OCI-LY7 (cell line): ENCODE measurements around the gene PITHD1. TPM values are rescaled to one million over a fixed set of nuclear protein-coding genes. Genes with fewer than 3 reads are reported as not detected.
"Not testable (repeated sequence)": the region's sequence is repeated elsewhere in the genome, so short reads cannot be mapped to it uniquely, and the experiment has no call there.

Experiments used
- BruUV-seq: library from RNA; stranded (reverse); fragments of 400-500 nt; replicated peaks from 2 replicates; lab custom pipeline; 2021; lab: Mats Ljungman, UMichigan
- CTCF ChIA-PET: fragments of 300-600 bp; sonication (Branson Sonifier 250); formaldehyde crosslinking; loops from one replicate; lab custom pipeline; 2022; ENCODE audit warnings: antibody characterized with exemption; ENCODE audit not compliant: unreplicated experiment; lab: Charles Lee
- POLR2A ChIA-PET: fragments of 300-600 bp; sonication (Branson Sonifier 250); formaldehyde crosslinking; loops from one replicate; lab custom pipeline; 2022; ENCODE audit warnings: antibody characterized with exemption; lab: Charles Lee
- DNase-seq: peaks from one replicate; pipeline ENCODE4 v3.0.0-alpha.2; 2015; ENCODE audit warnings: low spot score
- H2AFZ ChIP-seq: fragments of 200-600 bp; sonication (generic), shearing (Covaris generic); 2 replicates; pipeline ENCODE4 v1.6.1; 2014; ENCODE audit warnings: mild to moderate bottlenecking, antibody characterized with exemption, low read length, moderate library complexity
- H3K27ac ChIP-seq: fragments of 200-600 bp; sonication (generic); 2 replicates; pipeline ENCODE4 v1.5.1; 2014; ENCODE audit warnings: mixed run types, low read depth, mild to moderate bottlenecking, moderate library complexity, low read length, inconsistent platforms; ENCODE audit not compliant: poor library complexity, severe bottlenecking
- H3K36me3 ChIP-seq: fragments of 200-600 bp; sonication (generic); 2 replicates; pipeline ENCODE4 v1.6.1; 2014; ENCODE audit warnings: mild to moderate bottlenecking, antibody characterized with exemption, low read length, moderate library complexity, mixed read lengths; ENCODE audit not compliant: insufficient read depth
- H3K4me1 ChIP-seq: fragments of 200-600 bp; sonication (generic); 2 replicates; pipeline ENCODE4 v1.5.1; 2014; ENCODE audit warnings: mild to moderate bottlenecking, low read length; ENCODE audit not compliant: insufficient read depth, poor library complexity, severe bottlenecking
- H3K4me2 ChIP-seq: fragments of 200-600 bp; sonication (generic); 2 replicates; pipeline ENCODE4 v1.6.1; 2014; ENCODE audit warnings: mild to moderate bottlenecking, low read length
- H3K4me3 ChIP-seq: fragments of 200-600 bp; sonication (generic); 2 replicates; pipeline ENCODE4 v1.5.1; 2014; ENCODE audit warnings: mild to moderate bottlenecking, low read depth, low read length; ENCODE audit not compliant: poor library complexity, severe bottlenecking
- H3K79me2 ChIP-seq: fragments of 200-600 bp; sonication (generic); 2 replicates; pipeline ENCODE4 v1.6.1; 2016; ENCODE audit warnings: low read depth, mild to moderate bottlenecking, low read length, moderate library complexity, mixed read lengths; ENCODE audit not compliant: insufficient read depth
- H3K9me2 ChIP-seq: fragments of 200-600 bp; sonication (generic); 2 replicates; pipeline ENCODE4 v1.6.1; 2016; ENCODE audit warnings: mild to moderate bottlenecking, low read length, mixed read lengths; ENCODE audit not compliant: insufficient read depth
- H3K9me3 ChIP-seq: fragments of 200-600 bp; sonication (generic); 2 replicates; pipeline ENCODE4 v1.6.1; 2014; ENCODE audit warnings: mild to moderate bottlenecking, mixed run types, low read length, mixed read lengths
- H4K20me1 ChIP-seq: fragments of 200-600 bp; sonication (generic); 2 replicates; pipeline ENCODE4 v1.6.1; 2014; ENCODE audit warnings: mild to moderate bottlenecking, antibody characterized with exemption, low read length, moderate library complexity, mixed read lengths; ENCODE audit not compliant: insufficient read depth
- EZH2phosphoT487 ChIP-seq: fragments of 200-600 bp; sonication (generic); IDR thresholded peaks from 2 replicates; pipeline ENCODE4 v1.6.1; 2018; ENCODE audit warnings: low read depth, borderline replicate concordance, mild to moderate bottlenecking, mixed run types, antibody characterized with exemption, low read length, moderate library complexity, mixed read lengths
- intact Hi-C: fragments of 100-400 bp; cut with micrococcal nuclease; formaldehyde crosslinking; loops from one replicate; pipeline ENCODE4 v1.10.0; 2022; ENCODE audit not compliant: unreplicated experiment
- total RNA-seq, 2 experiments: library from RNA; depleted of rRNA in 1 of 2; stranded (reverse); fragments of >200 nt in 1 of 2; shearing (Covaris generic) in 1 of 2; gene quantifications; 2 replicates each; pipeline ENCODE4 v1.2.3, GENCODE V29; 2014 to 2022
- TF ChIP-seq, protein P1 (sequence below): fragments of 200-600 bp; sonication (generic); conservative IDR thresholded peaks from 2 replicates; pipeline ENCODE4 v1.5.1; 2014; ENCODE audit warnings: mild to moderate bottlenecking, antibody characterized with exemption, low read length, moderate library complexity, mixed read lengths

The PITHD1 gene
- total RNA-seq, 2 experiments from 2014 or later, result 63.6 to 89.9 TPM

DNA sequence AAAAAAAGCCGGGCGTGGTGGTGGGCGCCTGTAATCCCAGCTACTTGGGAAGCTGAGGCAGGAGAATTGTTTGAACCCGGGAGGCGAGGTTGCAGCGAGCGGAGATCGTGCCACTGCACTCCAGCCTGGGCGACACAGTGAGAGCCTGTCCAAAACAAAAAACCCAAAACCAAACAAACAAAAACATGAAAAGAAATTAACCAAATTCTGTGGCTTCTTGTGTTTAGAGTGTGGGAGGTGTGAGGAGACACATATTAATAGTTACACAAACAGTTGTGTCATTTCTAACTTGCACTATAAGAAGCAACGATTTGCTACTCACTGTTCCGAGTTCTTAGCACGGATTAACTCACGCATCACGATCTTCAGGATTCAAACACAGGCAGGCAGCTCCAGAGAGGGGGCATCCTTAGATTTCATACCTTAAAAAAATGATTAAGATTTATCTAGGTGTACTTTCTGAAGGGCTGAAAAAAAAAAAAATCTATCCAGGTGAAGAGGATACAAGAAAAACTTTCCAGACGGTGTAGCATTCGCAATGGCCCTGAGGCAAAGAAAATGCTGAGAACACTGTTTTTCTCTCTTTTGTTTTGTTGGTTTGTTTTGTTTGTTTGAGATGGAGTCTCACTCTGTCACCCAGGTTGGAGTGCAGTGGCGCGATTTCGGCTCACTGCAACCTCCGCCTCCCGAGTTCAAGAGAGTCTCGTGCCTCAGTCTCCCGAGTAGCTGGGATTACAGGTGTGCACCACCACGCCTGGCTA lies 47.7 kb downstream of the PITHD1 start:
- ChIA-PET CTCF (interaction anchor here (0.6 kb wide), 1 partner anchor 1416 kb away, joined by 9 read pairs; no protein-coding TSS in a partner anchor), POLR2A (interaction anchor here (0.6 to 1.5 kb wide), 6 partner anchors 13 to 181 kb away, joined by 3 to 6 read pairs (median 4); no protein-coding TSS in a partner anchor)
- Histone ChIP-seq H3K79me2 (no peaks in the 10 kb centered on the region), H3K4me3 (peak overlapping the region; percentile 86), H3K27ac (peak overlapping the region; percentile 25), H3K9me2 (no peaks in the 10 kb centered on the region), H2AFZ (peak overlapping the region; percentile 91), H3K36me3 (no peaks in the 10 kb centered on the region), H3K4me1 (peaks cover 16% of the 10 kb centered on the region), H3K9me3 (no peaks in the 10 kb centered on the region), H4K20me1 (no peaks in the 10 kb centered on the region), H3K4me2 (peak overlapping the region; percentile 82)
- intact Hi-C loops, result no loop called here
- DNase-seq, result no peak
- TF ChIP-seq, protein P1, sequence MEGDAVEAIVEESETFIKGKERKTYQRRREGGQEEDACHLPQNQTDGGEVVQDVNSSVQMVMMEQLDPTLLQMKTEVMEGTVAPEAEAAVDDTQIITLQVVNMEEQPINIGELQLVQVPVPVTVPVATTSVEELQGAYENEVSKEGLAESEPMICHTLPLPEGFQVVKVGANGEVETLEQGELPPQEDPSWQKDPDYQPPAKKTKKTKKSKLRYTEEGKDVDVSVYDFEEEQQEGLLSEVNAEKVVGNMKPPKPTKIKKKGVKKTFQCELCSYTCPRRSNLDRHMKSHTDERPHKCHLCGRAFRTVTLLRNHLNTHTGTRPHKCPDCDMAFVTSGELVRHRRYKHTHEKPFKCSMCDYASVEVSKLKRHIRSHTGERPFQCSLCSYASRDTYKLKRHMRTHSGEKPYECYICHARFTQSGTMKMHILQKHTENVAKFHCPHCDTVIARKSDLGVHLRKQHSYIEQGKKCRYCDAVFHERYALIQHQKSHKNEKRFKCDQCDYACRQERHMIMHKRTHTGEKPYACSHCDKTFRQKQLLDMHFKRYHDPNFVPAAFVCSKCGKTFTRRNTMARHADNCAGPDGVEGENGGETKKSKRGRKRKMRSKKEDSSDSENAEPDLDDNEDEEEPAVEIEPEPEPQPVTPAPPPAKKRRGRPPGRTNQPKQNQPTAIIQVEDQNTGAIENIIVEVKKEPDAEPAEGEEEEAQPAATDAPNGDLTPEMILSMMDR, result no peak
- TF ChIP-seq EZH2phosphoT487, result no peak
- TSS peak; percentile 94 for BruUV-seq

DNA sequence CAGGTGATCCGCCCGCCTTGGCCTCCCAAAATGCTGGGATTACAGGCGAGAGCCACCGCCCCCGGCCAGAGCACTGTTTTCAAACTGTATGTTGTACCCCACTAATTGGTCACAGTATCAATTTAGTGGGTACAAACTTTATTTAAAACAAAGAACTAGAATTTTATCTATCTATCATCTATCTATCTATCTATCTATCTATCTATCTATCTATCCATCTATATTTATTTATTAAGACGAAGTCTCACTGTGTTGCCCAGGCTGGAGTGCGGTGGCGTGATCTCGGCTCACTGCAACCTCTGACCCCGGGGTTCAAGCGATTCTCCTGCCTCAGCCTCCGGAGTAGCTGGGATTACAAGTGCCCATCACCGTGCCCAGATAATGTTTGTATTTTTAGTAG lies 48.4 kb downstream of the PITHD1 start:
- intact Hi-C loops, result not testable (repeated sequence)

DNA sequence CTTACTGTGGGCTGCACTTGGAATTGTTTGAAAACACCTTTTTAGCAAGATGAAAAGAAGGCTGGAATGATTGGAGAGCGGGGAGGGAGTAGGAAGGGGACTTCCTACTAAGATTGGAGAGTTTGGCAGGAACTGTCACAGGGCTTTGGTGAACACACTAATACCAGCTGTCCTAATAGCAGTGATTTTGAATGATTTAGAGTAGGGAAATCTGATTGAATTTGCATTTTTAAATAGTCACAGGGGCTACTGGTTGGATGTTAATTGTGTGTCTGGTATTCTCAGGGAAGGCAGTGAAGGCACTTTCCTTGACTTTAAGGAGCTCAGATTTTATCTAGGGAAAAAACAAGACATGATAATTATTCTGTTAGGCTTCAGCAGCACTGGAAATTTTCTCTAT lies 49.5 kb downstream of the PITHD1 start:
- no TSS peak for BruUV-seq
- H3K79me2 ChIP-seq, result no peaks in the 10 kb centered on the region
- H2AFZ ChIP-seq, result 0 out of 2 replicates have a peak overlapping the region, but pooled peaks have one; percentile 11
- peaks cover 16% of the 10 kb centered on the region for H3K4me1 ChIP-seq
- CTCF ChIA-PET, result no interaction called here
- H3K27ac ChIP-seq, result no peak overlapping the region
- no peak for TF ChIP-seq EZH2phosphoT487
- TF ChIP-seq, protein P1, result no peak
- no peak overlapping the region for H3K4me3 ChIP-seq
- H3K9me2 ChIP-seq, result no peaks in the 10 kb centered on the region
- H3K9me3 ChIP-seq, result no peaks in the 10 kb centered on the region
- no peaks in the 10 kb centered on the region for H4K20me1 ChIP-seq
- DNase-seq, result no peak
- no peak overlapping the region for H3K4me2 ChIP-seq
- POLR2A ChIA-PET, result interaction anchor here (0.6 to 1.5 kb wide), 2 partner anchors 11 to 205 kb away, joined by 5 to 11 read pairs; no protein-coding TSS in a partner anchor
- intact Hi-C loops, result no loop called here
- no peaks in the 10 kb centered on the region for H3K36me3 ChIP-seq

More for the DNA sequence above, 48.4 kb downstream of the PITHD1 start:
- H4K20me1 ChIP-seq, CTCF ChIA-PET, H2AFZ ChIP-seq, DNase-seq, POLR2A ChIA-PET, H3K36me3 ChIP-seq, BruUV-seq, H3K9me3 ChIP-seq, H3K9me2 ChIP-seq, H3K79me2 ChIP-seq, H3K4me3 ChIP-seq, H3K27ac ChIP-seq: not testable (repeated sequence)
- H3K4me2 ChIP-seq, result peak overlapping the region; percentile 82
- H3K4me1 ChIP-seq, result peaks cover 16% of the 10 kb centered on the region

DNA sequence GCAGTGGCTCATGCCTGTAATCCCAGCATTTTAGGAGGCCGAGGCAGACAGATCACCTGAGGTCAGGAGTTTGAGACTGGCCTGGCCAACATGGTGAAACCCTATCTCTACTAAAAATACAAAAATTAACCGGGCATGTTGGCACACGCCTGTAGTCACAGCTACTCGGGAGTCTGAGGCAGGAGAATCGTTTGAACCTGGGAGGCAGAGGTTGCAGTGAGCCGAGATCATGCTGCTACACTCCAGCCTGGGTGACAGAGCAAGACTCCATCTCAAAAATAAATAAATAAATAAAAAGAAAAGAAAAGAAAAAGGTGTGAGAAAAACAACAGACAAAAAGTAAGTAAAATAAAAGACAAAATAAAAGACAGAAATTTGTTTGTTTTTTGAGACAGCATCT lies 55.9 kb downstream of the PITHD1 start:
- POLR2A ChIA-PET, result interaction anchor here (0.5 kb wide), 1 partner anchor 12 kb away, joined by 3 read pairs; no protein-coding TSS in a partner anchor
- CTCF ChIA-PET, H3K4me3 ChIP-seq, BruUV-seq, DNase-seq, intact Hi-C loops, H3K79me2 ChIP-seq, H4K20me1 ChIP-seq, H3K4me2 ChIP-seq, H3K9me3 ChIP-seq, H3K36me3 ChIP-seq, H3K27ac ChIP-seq, H3K9me2 ChIP-seq: not testable (repeated sequence)
- H2AFZ ChIP-seq, result peak overlapping the region; percentile 96
- H3K4me1 ChIP-seq, result peaks cover 20% of the 10 kb centered on the region
